ENCODE measurements around the gene CFAP46.
"Not testable (repeated sequence)": the region's sequence is repeated elsewhere in the genome, so short reads cannot be mapped to it uniquely, and the experiment has no call there.

CFAP46 gene

DNA sequence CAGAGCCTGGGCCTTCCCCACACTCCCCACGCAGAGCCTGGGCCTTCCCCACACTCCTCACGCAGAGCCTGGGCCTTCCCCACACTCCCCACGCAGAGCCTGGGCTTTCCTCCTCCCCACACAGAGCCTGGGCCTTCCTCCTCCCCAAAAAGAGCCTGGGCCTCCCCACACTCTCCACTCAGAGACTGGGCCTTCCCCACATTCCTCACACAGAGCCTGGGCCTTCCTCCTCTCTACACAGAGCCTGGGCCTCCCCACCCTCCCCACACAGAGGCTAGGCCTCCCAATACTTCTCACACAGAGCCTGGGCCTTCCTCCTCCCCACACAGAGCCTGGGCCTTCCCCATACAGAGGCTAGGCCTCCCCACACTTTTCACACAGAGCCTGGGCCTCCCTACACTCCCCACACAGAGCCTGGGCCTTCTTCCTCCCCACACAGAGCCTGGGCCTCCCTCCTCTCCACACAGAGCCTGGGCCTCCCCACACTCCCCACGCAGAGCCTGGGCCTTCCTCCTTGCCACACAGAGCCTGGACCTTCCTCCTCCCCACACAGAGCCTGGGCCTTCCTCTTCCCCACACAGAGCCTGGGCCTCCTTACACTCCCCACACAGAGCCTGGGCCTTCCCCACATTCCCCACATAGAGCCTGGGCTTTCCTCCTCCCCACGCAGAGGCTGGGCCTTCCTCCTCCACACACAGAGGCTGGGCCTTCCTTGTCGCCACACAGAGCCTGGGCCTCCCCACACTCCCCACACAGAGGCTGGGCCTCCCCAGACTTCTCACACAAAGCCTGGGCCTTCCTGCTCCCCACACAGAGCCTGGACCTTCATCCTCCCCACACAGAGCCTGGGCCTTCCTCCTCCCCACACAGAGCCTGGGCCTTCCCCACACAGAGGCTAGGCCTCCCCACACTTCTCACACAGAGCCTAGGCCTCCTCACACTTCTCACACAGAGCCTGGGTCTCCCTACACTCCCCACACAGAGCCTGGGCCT, 10.8 kb downstream of the CFAP46 start:
- not testable (repeated sequence) for DNase-seq (ENCODE audit: extremely low spot score, insufficient read length, low read depth); FAIRE-seq

DNA sequence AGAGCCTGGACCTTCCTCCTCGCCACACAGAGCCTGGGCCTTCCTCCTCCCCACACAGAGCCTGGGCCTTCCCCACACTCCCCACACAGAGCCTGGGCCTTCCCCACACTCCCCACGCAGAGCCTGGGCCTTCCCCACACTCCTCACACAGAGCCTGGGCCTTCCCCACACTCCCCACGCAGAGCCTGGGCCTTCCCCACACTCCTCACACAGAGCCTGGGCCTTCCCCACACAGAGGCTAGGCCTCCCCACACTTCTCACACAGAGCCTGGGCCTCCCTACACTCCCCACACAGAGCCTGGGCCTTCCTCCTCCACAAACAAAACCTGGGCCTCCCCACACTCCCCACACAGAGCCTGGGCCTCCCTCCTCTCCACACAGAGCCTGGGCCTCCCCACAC, 11.7 kb downstream of the CFAP46 start:
- peak; percentile 63 for FAIRE-seq
- not testable (repeated sequence) for DNase-seq (ENCODE audit: extremely low spot score, insufficient read length, low read depth)

DNA sequence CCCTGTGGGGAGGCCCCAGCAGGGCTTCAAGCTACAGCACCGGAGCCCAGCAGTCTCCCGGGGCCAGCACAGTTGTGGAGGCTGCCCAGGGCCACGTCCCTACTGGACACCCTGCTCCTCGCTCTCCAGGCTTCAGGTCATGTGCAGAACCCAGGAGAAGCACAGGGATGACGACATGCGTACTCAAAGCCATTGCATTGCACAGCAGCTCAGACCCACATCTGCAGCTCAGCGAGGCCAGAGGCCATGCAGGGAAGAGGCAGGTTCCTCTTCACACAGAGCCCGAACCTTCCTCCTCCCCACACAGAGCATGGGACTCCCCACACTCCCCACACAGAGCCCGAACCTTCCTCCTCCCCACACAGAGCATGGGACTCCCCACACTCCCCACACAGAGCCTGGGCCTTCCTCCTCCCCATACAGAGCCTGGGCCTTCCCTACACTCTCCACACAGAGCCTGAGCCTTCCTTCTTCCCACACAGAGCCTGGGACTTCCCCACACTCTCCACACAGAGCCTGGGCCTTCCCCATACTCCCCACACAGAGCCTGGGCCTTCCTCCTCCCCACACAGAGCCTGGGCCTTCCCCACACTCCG, 12.3 kb downstream of the CFAP46 start:
- no peak for DNase-seq (ENCODE audit: extremely low spot score, insufficient read length, low read depth)
- FAIRE-seq, result peak; percentile 63

DNA sequence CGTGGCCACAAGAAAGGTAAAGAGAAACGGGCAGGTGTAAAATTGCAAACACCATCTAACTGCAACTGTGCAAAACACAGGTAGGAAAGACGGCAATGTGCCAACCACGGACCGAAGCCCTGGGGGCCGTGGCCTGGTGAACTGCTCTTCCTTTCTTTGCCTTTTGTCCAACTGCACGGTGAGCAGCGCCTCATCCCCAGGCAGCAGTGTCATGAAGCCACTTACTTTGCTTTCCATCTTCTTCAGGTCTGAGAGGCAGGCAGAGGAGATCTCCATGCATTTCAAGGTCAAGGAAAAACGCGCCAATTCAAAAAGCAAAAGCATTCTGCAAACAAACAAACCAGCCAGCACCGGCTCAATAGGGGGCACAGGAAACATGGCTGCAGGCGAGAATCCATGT, 12.9 kb downstream of the CFAP46 start:
- no peak for DNase-seq (ENCODE audit: extremely low spot score, insufficient read length, low read depth)
- FAIRE-seq, result no peak

DNA sequence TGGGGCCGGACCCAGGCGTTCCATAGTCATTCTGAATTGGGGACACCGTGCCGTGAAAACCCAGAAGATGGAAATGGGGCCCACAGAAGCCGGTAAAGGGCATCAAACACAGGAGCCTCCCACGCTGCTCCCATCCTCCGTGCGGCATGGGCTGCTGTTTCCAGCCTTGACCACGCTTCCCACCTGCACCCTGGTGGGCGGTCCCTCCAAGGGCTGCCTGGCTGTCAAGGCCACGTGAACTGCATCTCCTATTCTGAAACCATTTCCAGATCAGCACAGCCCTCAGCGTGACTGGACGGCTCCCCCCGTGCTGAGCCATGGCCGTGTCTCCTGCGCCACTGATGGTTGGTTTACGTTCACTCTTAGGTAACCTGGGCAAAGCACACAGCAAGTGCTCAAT, 14.1 kb downstream of the CFAP46 start:
- FAIRE-seq (no peak), DNase-seq (ENCODE audit: extremely low spot score, insufficient read length, low read depth) (no peak)

DNA sequence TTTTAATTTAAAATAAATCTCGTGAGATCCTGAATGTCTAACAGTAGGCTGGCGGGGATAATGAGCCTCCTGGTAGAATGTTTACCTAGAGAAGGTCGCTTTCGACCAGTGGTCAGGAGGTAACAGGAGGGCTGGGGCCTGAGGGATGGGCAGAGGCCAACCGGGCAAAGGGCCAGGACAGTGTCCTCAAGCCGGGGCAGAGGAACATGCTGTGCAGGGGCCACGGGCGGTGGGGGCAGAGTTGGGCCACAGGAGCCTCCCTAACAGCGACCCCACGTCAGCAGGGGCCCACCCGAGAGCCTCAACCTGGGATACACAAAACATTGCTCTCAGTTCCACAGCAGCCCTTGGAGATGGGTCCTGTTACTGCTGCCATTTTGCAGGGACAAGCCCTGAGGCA, 14.5 kb downstream of the CFAP46 start:
- DNase-seq (ENCODE audit: extremely low spot score, insufficient read length, low read depth) (no peak), FAIRE-seq (no peak)

DNA sequence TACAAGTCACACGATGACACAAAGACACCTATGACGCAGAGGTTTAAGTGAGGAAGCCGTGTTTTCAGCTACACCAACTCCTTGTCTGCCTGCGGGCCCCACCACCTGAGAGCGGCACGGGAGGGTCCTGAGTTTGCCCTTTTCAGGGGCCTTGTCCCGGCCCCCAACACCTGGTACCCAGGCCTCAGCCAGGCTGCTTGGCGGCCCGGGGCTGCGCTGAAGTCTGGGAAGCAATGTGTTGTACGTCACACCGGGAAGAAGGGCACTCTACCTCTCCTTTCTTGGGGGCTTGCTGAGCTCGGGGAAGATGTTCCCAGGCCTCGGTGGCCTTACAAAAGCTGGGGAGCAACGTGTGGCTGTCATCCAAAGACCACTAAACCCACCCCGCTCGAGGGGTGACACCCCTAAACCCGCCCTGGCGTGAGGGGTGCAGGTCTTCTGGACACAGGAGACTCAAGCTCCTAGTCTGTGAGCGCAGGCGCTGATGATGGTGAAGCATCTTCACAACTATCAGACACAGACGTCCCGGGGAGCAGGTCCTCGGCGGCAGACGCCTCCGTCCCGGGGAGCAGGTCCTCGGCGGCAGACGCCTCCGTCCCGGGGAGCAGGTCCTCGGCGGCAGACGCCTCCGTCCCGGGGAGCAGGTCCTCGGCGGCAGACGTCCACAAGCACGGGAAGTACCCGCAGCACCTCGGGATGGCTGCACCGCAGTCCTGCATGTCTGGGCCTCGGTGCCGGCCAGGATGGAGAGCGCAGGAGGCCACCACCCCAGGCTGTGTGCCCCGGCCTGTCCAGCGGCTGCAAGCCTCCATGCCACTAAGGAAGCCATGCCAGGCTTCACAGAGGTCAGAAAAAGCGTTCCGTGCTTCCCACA, 15.4 kb downstream of the CFAP46 start:
- FAIRE-seq (no peak), DNase-seq (ENCODE audit: extremely low spot score, insufficient read length, low read depth) (no peak)

DNA sequence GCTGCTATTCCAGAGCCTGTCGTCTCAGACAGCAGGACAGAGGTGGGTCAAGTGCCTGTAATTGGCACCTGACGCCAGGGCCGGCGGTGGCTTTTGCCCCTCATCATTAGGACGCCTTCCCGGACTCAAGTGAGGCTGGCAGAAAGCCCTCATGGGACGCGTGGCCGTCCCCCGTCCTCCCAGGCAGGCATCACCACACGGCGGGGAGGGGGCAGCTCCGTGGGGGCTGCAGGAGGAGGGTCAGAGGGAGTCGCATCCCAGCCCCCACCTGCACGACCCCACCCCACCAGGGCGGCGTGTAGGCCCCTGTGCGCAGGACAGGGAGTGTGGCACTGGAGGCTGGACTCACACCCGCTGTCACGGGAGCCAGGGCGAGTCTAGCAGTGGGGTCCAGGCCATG, 16.3 kb downstream of the CFAP46 start:
- DNase-seq (ENCODE audit: extremely low spot score, insufficient read length, low read depth) (no peak), FAIRE-seq (no peak)

DNA sequence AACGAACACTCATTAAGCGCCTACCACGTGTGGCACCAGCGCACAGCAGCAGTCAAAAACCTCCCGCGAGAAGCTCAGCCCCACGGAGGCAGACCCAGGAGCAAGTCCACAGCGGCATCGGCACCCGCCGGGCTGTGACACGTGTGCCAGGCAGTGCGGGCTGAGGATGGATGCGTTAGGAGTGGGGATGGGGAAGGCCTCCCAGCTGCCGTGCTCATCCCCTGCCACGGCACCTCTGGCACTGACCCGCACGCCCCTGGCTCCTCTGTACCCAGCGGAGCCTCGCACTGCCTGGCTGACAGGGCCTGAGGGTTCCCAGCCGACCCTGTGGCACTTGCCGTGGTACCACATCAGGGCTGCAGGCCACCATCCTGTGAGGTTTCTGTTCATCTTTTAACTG, 16.8 kb downstream of the CFAP46 start:
- no peak for DNase-seq (ENCODE audit: extremely low spot score, insufficient read length, low read depth)
- FAIRE-seq, result no peak

DNA sequence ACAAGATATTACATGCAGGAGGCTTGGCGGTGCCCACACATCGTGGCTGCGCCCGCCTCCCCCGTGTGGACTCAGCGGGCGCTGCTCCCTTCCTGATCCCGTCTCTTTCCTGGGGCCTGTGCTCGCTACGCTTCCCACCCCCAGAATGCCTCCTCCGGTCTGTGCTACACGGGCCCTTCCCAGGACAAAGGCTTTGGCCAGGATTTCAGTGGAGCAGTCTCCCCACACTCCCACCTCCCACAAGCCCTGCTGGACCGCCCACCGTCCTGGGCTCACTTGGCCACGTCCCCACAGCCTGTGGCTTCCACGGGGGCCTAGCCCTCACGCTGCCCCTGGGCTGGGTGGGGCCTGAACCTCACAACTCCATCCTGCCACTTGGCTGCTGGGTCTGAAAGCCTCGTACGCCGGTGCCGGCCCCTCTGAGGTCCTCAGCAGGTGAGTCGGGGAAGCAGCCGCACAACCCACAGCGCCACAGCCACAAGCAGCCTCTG, 17.3 kb downstream of the CFAP46 start:
- no peak for FAIRE-seq

DNA sequence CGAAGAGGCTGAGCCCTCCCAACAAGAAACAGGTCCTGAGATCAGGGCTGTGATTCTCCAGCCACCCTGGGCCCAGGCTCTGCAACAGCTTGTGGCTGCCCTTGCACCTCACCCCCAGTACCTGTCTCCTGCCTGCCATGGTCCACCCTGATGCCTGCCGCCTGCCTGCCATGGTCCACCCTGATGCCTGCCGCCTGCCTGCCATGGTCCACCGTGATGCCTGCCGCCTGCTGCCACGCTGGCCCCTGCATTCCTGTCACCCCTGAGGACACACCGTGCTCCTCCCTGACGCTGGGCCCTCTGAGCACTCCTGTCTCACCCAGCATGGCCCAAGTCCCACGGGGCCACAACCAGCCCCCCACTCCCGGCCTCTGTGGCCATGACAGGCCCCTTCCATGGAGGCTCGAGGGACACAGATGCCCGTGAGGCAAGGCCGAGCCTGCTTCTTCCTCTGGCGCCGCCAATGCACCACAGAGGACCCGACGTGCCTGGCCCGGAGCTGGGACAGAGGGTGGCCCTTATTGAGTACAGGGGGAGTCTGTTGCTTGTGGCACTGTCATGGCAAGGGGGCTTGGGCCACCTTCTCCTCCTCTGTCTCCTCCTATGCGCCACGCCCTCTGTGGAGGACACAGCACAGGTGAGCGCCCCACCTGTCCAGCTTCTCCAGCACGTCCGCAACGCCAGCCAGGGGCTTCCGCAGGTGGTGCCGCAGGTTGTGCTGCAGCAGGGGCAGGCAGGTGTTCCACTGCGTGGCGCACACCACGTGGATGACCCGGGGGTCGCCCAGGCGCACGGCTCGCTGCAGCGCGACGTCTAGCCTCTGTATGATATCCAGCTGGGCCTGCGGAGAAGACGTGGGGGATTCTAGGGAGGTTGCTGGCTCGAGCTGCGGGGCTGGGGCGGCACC, 18.1 kb downstream of the CFAP46 start:
- no peak for FAIRE-seq
- no peak for DNase-seq (ENCODE audit: extremely low spot score, insufficient read length, low read depth)

More for the DNA sequence above, 17.3 kb downstream of the CFAP46 start:
- no peak for DNase-seq (ENCODE audit: extremely low spot score, insufficient read length, low read depth)

DNA sequence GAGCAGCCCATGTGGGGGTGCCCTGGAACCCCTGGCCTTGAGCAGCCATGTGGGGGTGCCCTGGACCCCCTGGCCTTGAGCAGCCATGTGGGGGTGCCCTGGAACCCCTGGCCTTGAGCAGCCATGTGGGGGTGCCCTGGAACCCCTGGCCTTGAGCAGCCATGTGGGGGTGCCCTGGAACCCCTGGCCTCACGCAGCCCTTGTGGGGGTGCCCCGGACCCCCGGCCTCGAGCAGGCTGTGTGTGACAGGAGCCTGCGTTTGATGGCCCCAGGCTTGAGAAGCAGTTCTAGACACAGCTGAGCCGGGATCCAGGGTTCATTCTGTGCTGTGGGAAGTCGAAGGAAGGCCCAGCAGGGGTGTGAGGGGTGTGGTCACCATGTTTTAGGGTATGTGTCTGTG, 19.0 kb downstream of the CFAP46 start:
- FAIRE-seq; DNase-seq (ENCODE audit: extremely low spot score, insufficient read length, low read depth): not testable (repeated sequence)

DNA sequence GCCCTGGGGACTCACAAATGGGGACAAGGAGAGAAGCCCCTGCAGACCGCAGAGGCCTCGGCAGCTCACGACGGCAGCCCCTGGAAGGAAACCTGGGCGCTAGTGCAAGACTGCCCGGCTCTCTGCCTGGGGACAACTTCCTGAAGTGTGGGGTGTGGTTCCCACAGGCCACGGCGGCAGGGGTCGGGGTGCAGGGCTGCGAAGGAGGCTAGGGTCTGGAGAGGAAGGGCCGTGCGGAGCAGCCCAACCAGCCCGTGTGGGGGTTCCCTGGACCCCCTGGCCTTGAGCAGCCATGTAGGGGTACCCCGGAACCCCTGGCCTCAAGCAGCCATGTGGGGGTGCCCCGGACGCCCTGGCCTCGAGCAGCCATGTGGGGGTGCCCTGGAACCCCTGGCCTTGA, 19.5 kb downstream of the CFAP46 start:
- FAIRE-seq (no peak), DNase-seq (ENCODE audit: extremely low spot score, insufficient read length, low read depth) (no peak)

DNA sequence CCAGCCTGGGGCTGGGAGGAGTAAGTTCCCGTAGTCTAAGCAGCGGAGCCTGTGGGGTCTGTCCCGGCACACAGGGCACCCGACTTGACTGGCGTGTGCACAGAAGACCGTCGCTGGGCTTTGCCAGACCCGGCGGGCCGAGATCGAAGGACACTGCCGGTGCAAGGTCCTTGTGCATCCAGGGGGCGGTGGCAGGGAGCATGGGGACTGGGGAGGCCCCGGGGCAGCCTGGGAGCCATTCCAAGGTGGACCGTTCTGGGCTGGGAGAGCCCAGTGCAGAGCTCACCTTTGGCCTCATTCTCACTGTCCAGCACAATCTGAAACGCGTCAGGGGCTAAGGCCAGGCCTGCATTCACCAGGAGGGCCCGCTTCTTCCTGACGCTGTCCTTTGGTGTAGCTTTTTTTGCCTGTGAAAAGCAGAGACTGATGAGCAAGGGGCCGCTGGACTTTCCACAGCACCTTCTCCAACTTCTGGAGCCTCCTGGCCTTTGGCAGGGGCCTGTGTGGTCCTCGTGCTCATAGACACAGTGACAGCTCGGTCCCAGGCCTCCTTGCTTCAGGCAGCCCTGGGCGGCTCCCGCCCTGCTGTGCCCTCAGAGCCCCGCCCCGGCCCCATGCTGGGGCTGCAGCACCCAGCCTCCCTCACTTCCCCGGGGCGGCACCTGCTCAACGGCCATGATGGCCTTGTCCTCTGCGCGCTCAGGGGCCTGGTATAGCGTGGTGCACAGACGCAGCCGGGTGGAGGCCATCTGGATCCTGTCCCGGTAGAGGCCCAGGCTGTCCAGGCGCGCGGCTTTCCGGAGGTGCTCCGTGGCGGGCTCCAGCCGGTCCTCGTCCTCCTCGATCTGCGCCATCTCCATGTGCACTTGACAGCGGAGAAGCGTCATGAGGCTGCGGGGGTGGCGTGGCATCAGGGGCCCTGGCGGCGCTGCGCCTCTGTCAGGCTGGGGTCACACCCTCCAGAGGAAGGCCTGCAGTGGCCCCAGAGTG, 20.3 kb downstream of the CFAP46 start:
- FAIRE-seq, result no peak

DNA sequence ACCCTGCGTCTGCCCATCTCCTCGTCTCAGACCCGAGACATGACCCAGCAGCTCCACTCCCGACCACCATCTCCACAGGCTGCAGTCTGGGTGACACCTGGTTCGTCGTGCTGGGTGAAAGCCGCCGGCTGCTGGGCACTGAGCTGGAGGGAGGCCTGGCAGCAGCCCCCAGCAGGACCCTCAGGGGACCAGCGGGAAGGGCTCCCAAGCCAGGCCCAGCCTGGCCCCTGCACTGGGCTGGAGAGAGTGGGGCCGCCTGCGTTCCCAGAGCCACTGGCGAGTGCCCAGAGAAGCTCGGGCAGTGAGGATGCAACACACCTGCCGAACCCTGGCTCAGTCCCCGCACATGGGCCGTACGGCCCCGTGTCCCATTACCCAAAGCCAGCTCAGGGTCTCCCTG, 21.3 kb downstream of the CFAP46 start:
- DNase-seq (ENCODE audit: extremely low spot score, insufficient read length, low read depth) (no peak), FAIRE-seq (no peak)

More for the DNA sequence above, 20.3 kb downstream of the CFAP46 start:
- DNase-seq (ENCODE audit: extremely low spot score, insufficient read length, low read depth), result no peak

DNA sequence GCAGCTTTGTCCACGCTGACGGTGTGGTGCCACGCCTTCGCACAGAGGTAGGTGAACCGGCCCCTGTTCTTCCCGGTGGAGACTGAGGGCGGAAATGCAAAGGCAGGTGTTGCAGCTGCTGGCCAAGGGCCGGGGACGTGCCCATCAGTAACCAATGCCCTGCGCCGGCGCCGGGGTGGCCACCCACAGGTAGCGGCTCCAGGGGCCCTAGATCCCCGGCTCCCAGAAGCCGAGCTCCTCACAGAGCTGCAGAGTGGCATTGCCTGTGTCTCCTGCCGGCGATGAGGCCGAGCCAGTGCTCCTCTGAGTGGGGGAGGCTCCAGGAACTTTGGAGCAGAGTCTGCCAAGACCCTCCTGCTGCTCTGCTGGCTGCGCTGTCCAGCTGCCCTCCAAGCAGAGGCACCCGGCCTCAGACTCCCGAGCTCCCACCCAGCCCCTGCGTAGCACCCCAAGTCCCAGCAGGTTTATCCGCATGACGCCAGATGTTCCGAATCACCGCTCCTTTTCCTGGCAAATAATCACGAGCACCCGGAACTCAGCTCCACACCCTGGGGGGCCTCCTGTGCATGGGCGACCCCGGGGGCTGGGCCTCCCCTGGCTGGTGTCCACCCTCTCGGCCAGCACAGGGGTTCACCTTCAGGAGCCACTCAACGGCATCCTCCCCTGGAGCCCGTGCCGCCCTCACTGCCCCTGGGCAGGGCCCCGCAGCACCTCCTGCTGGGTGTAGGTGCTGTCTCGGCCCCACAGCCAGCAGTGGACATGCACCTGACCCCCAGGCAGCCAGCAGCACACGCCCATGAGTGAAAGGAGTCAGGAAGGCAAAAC, 22.1 kb downstream of the CFAP46 start:
- FAIRE-seq, result no peak

DNA sequence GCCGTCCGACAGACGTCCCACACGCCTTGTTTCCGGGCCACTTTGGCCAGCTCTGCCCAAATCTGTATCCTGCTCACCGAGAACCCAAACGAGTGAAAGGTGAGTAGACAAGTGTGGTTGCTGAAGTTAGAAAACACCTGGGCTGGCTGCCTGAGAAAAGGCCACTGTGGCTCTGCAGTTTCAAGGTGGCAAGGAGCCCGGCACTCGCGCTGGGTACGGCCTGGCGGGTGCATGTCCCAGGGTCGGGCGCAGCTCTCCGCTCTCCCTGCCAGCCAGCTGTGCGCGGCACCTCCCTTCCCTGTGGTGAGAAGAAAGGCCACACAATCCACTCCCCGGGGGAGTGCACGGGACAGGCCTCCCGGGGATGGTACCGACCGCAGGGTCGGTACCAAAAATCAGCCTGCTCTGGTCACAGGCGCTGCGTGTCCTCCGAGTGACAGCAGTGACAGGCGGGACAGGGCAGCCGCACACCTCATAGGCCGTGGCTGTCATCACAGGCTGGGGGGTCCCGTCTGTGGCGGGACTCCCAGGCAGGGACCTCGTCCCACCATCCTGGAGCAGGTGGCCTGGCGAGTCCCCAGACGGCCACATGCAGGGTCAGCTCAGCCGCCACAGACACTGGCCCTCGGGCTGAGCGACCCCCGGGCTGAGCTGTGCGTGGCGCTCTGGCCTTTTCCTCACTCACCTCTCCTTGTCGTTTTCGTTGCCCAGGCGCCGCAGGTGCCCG, 22.8 kb downstream of the CFAP46 start:
- no peak for DNase-seq (ENCODE audit: extremely low spot score, insufficient read length, low read depth)
- FAIRE-seq, result no peak

More for the DNA sequence above, 22.1 kb downstream of the CFAP46 start:
- no peak for DNase-seq (ENCODE audit: extremely low spot score, insufficient read length, low read depth)

Measured in GM18507 (cell line).